HG03108 (cell line): Measurements from ENCODE around the gene OR9Q1.

Source experiments
- ATAC-seq: cut with Tn5 transposase; IDR thresholded peaks from one replicate; pipeline ENCODE4 v1.9.1; 2021; ENCODE audit warnings: moderate library complexity; ENCODE audit not compliant: unreplicated experiment

OR9Q1 gene

GRCh38 chr11:58030653-58031052 lies 7.0 kb downstream of the OR9Q1 start, which contains the start of gene OR6Q1:
Gene OR6Q1 (plus strand): TSS chr11:58030953. CDS start chr11:58030953, 0 bp downstream.
- ATAC-seq: no peak

GRCh38 chr11:58034471-58034870 lies 10.8 kb downstream of the OR9Q1 start:
- ATAC-seq: no peak

GRCh38 chr11:58039589-58039988 lies 15.9 kb downstream of the OR9Q1 start:
- ATAC-seq: no peak

GRCh38 chr11:58043379-58043778 lies 19.7 kb downstream of the OR9Q1 start:
- ATAC-seq: no peak

GRCh38 chr11:58046231-58046630 lies 22.6 kb downstream of the OR9Q1 start:
- ATAC-seq: no peak

GRCh38 chr11:58047818-58048217 lies 24.1 kb downstream of the OR9Q1 start:
- no peak for ATAC-seq

- ATAC-seq: no peak
Measured at GRCh38 chr11:58055806-58056401, 32.2 kb downstream of the OR9Q1 start.

- ATAC-seq: no peak
Measured at GRCh38 chr11:58057481-58057880, 33.8 kb downstream of the OR9Q1 start.

- no peak for ATAC-seq
Measured at GRCh38 chr11:58058276-58059006, 34.8 kb downstream of the OR9Q1 start.

GRCh38 chr11:58059007-58059350 lies 35.3 kb downstream of the OR9Q1 start:
- ATAC-seq: no peak

- no peak for ATAC-seq
Measured at GRCh38 chr11:58060535-58060934, 36.9 kb downstream of the OR9Q1 start.

- no peak for ATAC-seq
Measured at GRCh38 chr11:58060939-58061672, 37.4 kb downstream of the OR9Q1 start.

GRCh38 chr11:58061813-58062212 lies 38.1 kb downstream of the OR9Q1 start:
- no peak for ATAC-seq

GRCh38 chr11:58067685-58068084 lies 44.0 kb downstream of the OR9Q1 start:
- ATAC-seq: no peak

GRCh38 chr11:58068655-58069054 lies 45.0 kb downstream of the OR9Q1 start:
- no peak for ATAC-seq

- ATAC-seq: no peak
Measured at GRCh38 chr11:58070585-58070984, 46.9 kb downstream of the OR9Q1 start.

- ATAC-seq: no peak
Measured at GRCh38 chr11:58075781-58076180, 52.1 kb downstream of the OR9Q1 start.

- ATAC-seq: no peak
Measured at GRCh38 chr11:58086528-58086927, 62.8 kb downstream of the OR9Q1 start.

GRCh38 chr11:58097437-58097836 lies 73.8 kb downstream of the OR9Q1 start:
- ATAC-seq: no peak

- ATAC-seq: no peak
Measured at GRCh38 chr11:58121096-58121495, 97.4 kb downstream of the OR9Q1 start.

- no peak for ATAC-seq
Measured at GRCh38 chr11:58125469-58125868, 101.8 kb downstream of the OR9Q1 start, which contains the start of gene OR9I1. Gene OR9I1 (minus strand): TSS chr11:58125530. CDS start chr11:58119444, 6,086 bp downstream.

GRCh38 chr11:58127350-58127749 lies 103.7 kb downstream of the OR9Q1 start:
- no peak for ATAC-seq
